ENCODE data around the gene CBFA2T3.

CBFA2T3 gene

GRCh38 chr16:88830783-88831182 is 146.2 kb downstream of the CBFA2T3 start:
- DNase-seq, result no peak

GRCh38 chr16:88830258-88830657 is 146.7 kb downstream of the CBFA2T3 start:
- no peak for DNase-seq

GRCh38 chr16:88828711-88829110 is 148.3 kb downstream of the CBFA2T3 start:
- DNase-seq, result no peak

- DNase-seq, result no peak
Measured at GRCh38 chr16:88827727-88828126, 149.3 kb downstream of the CBFA2T3 start.

- DNase-seq, result no peak
Measured at GRCh38 chr16:88826070-88826840, 150.8 kb downstream of the CBFA2T3 start.

GRCh38 chr16:88825146-88825545 is 151.9 kb downstream of the CBFA2T3 start:
- no peak for DNase-seq

Measured in NCI-H510A treated with DMSO at 0.1 percent for 48 hours (cell line).